GM21528 (cell line): ENCODE results near the gene SRGAP2C.
"Not testable (repeated sequence)": the region's sequence is repeated elsewhere in the genome, so short reads cannot be mapped to it uniquely, and the experiment has no call there.

ENCODE experiments used
- ATAC-seq: cut with Tn5 transposase; IDR thresholded peaks from one replicate; pipeline ENCODE4 v1.9.1; 2021; ENCODE audit warnings: mild to moderate bottlenecking, moderate library complexity; ENCODE audit not compliant: unreplicated experiment, low FRiP score

The SRGAP2C gene

DNA sequence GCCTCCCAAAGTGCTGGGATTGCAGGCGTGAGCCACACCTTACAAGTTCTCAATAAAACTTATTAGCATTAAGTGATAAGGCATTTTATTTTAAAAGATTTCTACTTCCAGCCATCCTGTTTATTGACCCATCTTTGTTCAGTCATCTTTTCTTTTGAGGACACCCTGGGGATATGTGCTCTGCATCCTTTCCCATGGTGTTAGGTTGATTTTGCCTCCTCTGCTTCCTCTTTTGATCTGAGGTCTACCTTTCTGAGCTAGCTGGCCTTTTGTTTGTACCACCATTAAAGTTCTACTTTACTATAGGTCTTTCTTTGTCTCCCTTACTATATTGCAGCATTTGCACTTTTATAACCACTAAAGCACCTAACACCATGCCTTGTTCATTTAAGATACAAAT lies 136.9 kb downstream of the SRGAP2C start:
- ATAC-seq = not testable (repeated sequence)

- ATAC-seq = not testable (repeated sequence)
Measured at GRCh38 chr1:121324726-121325125, 140.0 kb downstream of the SRGAP2C start.

GRCh38 chr1:121332141-121332540 lies 147.4 kb downstream of the SRGAP2C start:
- not testable (repeated sequence) for ATAC-seq

- ATAC-seq = not testable (repeated sequence)
Measured at GRCh38 chr1:121332599-121333562, 148.1 kb downstream of the SRGAP2C start.

DNA sequence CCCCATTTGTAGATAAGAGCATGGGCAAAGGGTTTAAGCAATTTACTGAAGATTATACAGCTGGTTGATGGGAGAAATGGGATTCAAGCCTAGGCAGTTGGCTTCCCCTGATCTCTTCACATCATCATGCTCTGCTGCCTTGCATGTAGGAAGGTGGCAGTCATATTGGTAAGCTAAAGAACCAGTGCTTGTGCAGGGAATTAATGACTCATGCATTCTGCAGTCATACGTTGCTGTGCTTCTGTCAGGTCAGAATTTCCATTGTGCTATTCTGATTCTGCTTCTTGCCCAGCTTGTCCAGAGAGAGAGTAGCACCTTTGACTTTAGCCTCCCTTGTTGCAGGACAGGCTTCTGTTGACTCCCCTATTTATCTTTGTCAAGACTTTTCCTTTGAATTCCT lies 153.2 kb downstream of the SRGAP2C start:
- not testable (repeated sequence) for ATAC-seq

DNA sequence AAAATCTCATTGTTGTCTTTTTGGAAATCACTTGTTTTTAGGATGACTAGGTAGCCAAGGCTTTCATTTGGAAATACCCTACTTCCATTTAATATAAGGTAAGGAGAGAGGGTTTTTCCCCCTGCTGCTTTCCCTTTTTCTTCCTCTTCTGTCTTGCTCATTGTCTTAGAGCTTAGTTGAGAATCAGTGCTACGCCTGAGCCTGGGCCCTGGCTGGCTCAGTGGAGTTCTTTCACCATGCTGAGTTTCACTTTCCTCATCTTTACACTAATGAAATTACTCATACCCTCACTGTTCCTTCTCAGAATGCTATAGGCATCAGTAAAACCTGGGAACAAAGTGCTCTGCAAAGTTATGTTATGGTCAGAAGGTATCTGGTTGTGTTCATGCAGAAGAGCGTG lies 154.8 kb downstream of the SRGAP2C start:
- ATAC-seq = peak; percentile 73

DNA sequence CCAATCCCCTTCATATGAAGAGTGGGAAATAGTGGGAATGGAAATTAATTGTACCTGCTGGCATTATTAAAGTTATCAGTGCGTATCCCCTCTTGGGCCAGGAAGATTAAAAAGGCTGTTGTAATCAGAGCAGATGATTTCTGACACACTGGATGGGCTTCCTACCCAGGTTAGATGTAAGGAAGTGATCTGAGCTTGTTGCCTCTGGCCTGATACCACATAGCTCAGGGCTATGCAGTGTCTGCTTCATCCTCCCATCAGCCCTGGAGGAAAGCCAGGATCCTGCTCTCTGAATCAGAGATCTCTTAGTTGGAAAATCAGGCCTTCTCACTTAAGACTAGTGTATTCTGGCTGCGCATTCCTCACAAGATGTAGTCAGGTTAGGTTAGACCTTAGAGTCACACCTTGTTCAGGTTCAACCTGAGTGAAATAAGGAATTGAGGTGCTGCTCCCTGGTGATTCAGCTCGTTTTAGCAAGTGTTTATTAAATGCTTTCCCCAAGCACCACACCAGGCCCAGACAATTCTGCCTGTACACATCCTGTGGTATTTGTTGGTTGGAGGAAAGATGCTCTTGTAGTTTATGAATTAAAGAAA lies 158.6 kb downstream of the SRGAP2C start:
- ATAC-seq = not testable (repeated sequence)

GRCh38 chr1:121344355-121344754 lies 159.6 kb downstream of the SRGAP2C start:
- not testable (repeated sequence) for ATAC-seq

DNA sequence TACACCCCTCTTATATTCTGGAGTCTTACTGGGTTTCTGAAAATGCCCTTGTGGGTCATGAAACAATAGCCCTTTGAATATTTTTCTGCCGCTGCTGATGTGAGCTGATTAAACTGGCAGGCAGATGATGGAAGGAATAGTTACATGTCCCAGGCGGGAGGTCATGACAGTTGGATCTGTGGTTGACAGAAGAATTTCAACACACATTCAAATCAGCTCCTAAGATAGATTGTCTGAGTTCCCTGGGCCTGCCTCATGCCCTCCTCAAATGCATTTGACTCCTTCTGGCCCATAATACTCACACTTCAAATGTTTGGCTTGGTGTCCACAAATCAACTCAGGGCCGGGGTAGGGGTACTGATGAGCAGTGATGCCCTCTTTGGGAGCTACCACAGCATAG lies 161.9 kb downstream of the SRGAP2C start:
- ATAC-seq = not testable (repeated sequence)

GRCh38 chr1:121347476-121347875 lies 162.7 kb downstream of the SRGAP2C start:
- not testable (repeated sequence) for ATAC-seq

GRCh38 chr1:121348115-121348514 lies 163.3 kb downstream of the SRGAP2C start:
- ATAC-seq = not testable (repeated sequence)

DNA sequence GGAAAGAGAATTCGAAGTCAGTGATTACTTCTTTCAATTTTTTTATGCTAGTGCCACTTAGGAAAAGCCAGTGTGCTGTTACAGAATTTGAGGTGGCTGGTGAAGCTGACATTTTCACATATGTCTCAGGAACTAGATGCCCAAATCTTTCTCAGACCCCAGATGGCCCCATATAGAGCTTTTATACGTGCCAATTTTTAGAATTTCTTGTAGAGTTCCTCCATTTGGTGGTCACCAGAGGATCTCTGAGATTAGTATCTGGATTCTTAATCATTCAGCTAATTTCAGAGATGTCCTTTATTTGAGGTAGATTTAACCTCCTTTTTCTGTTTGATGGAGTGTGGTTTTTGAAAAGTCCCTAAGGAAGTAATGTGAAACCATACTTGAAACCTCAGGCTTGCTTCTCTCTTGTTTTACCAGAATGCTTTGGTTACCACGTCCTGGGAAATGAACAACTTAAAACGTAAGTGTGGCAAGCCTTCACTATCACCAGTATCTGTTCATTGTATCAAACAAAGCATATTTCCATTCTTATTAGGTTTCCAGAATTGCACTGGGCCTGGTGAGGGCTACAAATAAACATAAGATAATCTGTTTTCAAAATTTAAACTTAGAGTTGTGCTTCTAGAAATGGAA lies 164.7 kb downstream of the SRGAP2C start:
- not testable (repeated sequence) for ATAC-seq

DNA sequence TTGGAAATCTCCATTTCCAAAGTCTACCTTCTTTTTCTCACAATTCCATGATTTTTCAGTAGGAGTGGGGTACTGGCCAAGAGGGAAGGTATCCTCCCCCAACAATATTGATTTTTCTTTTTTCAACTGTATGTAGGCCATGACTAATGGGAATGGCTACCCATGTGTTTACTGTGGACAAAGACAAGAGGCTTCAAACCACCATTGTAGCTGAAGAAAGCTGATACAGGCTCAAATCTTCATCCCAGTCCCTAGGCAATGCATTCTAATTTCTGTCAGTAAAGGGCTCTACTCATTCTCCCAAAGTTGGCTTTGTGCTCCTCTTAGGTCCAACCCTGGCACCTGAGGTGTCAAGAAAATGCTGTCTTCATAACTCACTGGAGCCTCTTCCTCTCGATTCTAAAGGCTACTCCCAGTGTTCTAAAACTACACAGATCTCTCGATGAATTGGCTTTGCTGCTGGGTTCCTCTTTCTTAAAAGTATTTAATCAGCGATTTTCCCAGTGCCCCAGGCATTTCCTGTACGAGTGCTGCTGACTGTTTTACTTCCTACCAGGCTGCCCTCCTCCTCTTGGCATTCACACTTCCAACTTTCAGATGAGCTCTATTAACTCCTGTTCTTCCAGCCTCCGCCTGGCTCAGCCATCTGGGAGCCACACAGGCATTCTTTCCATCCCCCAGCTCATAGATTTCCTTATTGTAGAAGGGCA lies 171.1 kb downstream of the SRGAP2C start:
- ATAC-seq = not testable (repeated sequence)

GRCh38 chr1:121356819-121357218 lies 172.0 kb downstream of the SRGAP2C start:
- not testable (repeated sequence) for ATAC-seq

DNA sequence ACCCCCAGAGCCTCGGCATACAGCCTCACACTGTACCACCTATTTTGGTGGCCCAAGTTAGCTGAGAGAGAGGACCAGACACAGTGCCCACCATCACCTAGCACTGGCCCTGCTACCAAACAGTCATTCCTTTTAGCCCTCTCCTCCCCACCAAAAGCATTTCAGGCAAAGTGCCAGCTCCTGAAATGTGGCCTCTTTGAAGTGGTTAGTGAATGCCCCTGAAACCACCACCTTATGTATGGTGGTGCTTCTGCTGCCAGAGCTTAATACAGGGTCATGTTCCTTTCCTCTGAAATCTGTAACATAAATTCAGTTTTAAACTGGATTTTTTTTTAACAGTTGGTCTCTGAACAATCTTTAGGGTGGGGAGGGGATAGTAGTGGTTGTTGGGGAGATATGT lies 175.8 kb downstream of the SRGAP2C start:
- ATAC-seq = not testable (repeated sequence)

DNA sequence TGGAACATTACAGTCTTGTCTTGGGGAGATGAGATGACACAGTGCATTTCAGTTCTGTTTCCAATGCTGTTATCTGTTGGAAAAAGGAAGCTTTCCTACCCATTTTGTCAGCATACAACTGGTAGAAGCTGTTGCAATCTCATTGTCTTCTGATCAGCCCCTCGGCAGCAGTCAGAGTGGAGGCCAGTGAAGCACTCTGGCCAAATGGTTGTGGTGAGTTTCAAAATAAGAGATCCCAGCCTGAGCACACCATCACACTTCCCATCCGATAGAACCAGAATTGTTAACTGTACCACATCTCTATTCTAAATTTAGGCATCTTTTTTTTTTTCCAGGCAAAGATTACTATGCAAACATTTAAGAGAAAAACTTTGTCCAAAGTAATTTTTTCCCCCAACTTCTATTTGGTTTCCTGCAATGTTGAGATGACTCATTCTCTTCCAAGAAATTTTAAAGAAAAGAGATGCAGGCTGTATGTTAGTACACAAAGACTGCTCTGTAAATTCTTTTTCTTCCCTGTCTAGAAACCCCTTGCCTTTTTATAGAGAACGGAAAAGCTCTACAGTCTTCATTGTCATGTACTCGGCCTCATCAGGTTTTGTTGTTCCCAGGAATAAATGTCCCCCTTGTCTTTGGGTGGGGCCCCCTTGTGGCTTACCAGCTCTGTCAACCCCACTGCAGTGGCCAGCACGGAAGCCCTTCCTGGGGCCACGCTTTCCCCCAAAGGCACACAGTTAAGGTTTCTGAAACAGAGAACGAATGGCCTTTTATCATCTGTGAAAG lies 176.9 kb downstream of the SRGAP2C start:
- ATAC-seq = not testable (repeated sequence)

GRCh38 chr1:121362234-121362883 lies 177.6 kb downstream of the SRGAP2C start:
- ATAC-seq = not testable (repeated sequence)

GRCh38 chr1:121365316-121365715 lies 180.5 kb downstream of the SRGAP2C start:
- not testable (repeated sequence) for ATAC-seq

- not testable (repeated sequence) for ATAC-seq
Measured at GRCh38 chr1:121365723-121366122, 180.9 kb downstream of the SRGAP2C start.
